HG02973 (cell line): ENCODE data around the gene PLOD1.
"Not testable (repeated sequence)": the region's sequence is repeated elsewhere in the genome, so short reads cannot be mapped to it uniquely, and the experiment has no call there.

Experiments
- ATAC-seq: cut with Tn5 transposase; IDR thresholded peaks from one replicate; pipeline ENCODE4 v1.9.1; 2021; ENCODE audit warnings: moderate library complexity; ENCODE audit not compliant: unreplicated experiment

PLOD1 gene

DNA sequence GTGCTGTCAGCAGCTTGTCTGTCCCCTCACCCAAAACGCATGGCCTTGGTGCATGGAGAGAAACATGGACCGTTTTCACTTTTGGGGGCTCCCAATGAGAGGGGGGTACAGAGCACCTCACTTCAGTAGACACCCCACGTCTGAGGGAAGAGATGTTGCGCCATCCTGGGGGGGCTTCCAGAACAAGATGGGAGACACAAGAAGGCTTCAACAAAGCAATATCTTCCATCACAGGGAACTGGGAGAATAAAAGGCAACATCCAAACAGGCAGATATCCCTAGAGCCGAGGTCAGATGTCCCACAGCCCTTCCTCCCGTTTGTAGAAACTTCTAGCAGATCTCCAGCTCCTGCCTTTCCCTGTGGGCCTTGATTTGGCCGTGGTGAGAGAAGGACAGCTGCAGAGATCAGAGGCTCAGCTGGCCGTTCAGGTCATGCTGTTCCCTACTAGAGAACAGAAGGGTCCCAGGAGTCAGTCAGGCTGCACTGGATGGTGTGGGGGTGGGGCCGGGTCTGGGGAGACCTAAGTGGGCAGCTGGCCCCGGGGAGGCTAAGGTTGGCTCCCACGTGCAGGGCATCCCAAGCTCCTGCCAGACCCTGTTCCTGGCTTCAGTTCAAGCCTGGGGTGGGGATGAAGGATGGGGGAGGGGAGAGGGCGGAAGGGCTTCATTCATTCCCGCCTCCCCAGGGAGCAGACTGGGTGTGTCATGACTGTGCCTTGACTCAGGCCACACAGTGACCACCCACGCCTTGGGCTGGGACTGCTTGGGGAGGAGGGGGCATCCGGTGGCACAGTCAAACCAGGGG is 4.4 kb downstream of the PLOD1 start:
- ATAC-seq, result no peak

DNA sequence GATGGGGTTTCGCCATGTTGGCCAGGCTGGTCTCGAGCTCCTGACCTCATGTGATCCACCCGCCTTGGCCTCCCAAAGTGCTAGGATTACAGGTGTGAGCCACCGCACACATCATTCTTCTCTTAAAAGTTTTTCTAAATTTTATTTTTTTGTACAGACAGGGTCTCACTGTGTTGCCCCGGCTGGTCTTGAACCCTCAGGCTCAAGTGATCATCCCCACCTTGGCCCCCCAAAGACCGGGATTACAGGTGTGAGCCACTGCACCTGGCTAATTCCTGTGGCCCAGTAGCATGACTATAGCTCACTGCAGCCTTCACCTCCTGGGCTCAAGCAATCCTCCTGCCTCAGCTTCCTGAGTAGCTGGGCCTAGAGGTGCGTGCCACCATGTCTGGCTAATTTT is 5.3 kb downstream of the PLOD1 start:
- ATAC-seq, result not testable (repeated sequence)

DNA sequence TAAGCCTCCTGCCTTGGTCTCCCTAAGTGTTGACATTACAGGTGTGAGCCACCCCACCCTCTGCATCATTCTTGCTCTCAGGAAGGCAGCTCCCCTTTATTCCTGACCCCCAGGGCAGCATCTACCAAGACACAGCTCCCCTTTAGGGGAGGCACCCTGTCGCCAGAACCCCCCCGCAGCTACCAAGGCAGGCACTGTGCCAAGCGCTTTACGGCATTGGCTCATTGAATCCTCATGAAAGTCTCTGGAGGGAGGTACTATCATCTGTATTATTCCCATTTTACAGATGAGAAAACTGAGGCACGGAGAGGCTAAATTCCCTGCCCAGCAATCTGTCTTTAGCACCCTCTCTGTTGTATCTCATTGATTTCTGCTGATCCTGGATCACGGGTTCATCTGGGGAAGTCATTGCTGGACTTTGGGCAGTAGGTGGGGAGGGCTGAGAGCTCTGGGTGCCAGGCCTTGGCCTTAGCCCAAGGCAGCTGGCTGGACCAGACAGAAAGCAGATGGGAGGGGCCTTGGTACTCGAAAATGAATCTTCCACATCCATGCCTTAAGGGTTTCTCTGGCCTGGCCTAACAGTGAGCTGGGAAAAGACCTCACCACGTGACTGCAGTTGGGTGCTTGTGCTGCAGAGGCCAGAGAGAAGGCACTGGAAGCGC is 5.9 kb downstream of the PLOD1 start:
- no peak for ATAC-seq

DNA sequence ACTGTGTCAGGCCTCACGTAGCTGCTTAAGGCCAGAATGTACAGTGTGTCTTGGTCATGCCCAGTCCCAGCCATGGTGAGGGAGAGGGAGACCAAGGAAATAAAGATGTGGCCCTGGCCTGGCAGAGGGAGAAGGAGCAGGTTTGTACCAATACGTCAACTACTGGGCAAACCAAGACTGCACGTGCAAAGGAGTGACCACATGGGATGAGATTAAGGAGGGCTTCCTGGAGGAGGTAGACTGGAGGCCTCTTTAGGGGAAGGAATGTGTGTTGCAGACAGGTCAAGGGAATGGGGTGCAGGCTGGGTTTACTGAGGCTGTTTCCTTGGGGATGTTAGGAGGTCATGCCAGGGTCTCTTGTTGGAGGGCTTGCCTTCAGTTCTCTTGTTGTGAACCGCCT is 7.8 kb downstream of the PLOD1 start:
- ATAC-seq, result no peak

DNA sequence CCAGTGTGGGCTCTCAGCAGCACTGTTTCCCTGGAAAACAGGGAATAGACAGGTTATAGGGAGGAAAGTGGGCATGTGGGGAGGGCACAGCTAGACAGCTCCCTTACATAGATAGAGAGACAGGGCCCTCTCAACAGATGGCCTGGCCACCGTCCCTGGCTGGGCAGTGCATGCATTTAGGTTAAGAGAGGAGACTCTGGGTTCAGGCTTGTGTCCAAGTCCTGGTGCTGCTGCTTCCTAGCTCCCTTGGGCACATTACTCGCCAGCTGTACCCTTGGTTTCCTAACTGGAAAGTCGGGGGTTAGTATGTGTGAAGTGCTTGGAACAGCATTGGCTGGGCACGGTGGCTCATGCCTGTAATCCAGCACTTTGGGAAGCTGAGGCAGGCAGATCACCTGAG is 9.1 kb downstream of the PLOD1 start:
- no peak for ATAC-seq

DNA sequence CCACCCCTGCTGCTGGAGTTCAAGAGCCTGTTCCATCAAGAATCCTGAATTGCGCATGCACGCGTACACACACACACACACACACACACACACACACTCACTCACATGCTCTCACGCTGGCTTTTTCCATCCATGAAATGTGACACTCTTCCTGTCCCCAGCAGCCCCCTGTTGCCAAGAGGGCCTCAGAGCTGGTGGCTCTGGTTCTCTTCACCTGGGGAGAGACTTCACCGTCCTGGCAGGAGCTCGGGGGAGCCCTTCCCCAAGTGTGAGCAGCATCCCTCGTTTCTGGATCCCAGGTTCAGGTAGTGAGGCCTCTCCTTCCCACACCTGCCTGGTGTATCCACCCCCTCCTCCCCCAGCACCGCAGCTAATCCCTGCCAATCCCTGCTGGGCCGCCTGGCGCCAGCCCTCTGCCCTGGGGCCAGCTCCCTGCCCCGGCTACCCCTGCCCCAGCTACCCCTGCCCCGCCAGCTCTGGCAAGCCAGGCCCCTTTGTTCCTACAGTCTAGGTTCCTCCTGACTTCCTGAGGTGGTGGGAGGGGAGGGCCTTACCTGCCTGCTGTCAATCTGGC is 9.9 kb downstream of the PLOD1 start:
- ATAC-seq, result no peak

DNA sequence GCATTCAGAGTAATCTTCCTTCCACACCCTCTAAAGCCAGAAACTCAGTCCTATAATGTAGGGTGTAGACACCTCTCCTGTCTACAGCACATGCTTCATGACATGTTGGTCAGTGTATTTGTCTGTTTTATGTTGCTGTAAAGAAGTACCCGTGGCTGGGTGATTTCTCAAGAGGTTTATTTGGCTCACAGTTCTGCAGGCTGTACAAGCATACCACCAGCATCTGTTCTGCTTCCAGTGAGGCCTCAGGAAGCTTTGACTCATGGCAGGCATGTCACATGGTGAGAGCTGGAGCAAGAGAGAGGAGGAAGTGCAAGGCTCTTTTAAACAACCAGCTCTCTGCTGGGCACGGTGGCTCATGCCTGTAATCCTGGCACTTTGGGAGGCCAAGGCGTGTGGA is 12.1 kb downstream of the PLOD1 start:
- ATAC-seq, result no peak

DNA sequence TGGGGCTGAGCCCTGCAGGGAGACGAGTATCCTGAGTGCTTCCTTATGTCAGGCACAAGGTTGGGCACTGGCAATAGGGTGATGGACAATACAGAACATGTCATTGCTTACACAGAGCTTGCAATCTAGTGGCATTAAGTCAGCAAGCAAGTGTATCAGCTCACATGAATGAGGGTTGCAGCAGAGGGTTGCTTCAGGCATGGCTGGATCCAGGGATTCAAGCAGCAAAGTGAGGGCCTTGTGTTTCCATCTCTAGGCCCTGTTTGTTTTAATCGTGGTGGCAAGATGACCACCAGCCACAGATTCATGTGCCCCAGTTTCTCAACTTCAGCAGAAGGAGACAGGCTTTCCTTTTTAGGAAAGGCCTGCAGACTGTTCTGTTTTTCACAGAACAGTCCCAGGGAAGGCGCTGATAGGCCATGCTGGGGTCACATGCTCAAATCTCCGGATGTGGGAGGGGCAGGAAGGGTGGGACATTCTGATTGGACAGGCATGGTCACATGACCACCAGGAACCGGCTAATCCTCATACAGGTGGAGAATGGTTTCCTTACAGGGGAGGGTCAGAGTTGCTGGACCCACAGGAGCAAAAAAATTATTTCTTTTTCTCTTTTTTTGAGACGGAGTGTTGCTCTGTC is 14.4 kb downstream of the PLOD1 start:
- ATAC-seq, result no peak

DNA sequence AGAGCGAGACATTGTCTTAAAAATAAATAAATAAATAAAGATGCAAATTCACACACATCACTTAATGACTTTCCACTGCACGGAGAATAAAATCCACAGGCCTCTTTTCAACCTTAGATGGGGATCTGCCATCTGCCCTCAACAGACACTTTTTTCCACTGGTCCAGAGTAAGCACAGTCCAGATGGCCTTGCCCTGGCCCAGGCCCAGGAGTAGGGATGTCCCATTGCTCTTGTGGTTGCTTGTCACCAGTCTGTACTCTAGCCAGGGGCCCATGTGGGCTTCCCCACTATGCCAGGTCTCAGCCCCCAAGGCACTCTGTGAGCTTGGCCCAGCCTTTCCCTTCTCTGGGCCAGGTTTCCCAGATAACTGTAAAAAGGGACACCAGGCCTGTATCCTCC is 17.4 kb downstream of the PLOD1 start:
- ATAC-seq, result no peak

DNA sequence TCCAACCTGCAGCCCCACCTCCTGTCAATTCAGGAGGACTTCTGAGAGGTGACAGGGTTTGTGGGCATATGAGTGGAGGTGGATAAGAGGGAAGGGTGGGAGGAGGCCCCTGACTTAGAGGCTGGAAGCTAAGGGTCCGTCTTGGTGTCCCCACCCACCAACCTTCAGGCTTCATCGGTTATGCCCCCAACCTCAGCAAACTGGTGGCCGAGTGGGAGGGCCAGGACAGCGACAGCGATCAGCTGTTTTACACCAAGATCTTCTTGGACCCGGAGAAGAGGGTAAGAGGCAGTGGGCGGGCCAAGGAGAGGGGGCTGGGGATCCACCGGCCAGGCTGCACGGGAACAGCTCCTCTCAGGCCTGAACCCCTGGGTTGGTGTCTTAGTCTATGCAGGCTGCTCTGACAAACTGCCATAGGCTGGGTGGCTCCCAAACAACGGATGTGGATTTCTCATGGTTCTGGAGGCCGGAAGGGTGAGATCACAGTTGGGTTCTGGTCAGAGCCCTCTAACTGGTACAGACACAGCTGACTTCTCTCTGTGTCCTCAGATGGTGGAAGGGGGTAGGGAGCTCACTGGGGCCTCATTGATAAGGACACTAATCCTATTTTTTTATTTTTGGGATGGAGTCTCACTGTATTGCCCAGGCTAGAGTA is 18.1 kb downstream of the PLOD1 start:
- no peak for ATAC-seq

DNA sequence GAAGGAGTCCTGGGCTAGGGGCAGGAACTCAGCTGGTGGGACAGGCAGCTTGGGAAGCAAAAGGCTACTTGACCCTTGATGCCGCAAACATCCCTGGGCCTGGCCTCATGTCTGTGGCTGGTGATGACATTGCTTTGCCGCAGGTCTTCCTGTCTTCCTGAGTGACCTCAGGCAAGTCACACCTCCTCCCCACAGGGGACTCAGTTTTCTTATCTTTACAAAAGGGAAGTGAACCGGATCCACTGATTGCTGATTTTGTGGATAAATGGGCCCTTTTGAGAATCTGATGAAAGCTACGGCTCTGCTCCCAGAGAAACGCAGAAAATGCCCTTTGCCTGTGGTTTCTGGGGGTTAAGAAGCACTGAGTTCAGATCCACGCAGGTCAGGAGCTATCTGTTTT is 20.7 kb downstream of the PLOD1 start:
- ATAC-seq, result no peak

DNA sequence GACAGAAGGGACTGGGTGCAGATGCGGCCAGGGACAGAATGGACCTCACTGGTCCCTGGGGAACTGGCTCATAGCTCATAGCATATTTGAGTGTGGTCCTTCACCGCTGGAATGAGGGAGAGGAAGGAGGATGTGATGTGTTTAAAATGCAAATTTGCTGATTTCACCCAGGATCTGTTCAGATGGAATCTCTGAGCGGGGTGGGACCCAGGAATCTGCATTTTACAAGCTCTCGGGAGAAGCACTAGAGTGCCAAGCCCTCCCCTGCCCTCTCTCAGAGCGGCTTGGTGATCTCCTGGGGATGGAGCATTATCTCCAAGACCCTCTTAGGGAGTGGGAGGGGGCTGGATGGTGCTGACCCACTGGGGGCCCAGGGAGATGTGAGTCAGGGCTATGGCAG is 22.9 kb downstream of the PLOD1 start:
- ATAC-seq, result no peak

DNA sequence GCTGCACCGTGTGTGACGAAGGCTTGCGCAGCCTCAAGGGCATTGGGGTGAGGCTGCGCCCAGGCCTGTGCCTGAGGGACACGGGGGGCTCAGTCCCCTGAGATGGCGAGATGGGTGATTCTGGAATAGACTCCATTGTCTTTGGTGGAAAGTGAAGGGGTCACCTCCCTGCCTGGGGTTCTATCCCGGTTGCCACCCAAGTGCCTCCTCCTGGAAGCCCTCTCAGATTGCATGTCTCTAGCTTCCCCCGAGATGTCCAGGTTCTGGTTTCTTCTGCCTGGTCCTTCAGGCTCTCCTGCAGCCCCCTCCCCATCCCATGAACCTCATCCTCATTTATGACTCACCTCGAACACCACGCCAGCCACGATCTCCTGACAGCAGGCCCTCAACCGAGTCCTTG is 23.4 kb downstream of the PLOD1 start:
- no peak for ATAC-seq

DNA sequence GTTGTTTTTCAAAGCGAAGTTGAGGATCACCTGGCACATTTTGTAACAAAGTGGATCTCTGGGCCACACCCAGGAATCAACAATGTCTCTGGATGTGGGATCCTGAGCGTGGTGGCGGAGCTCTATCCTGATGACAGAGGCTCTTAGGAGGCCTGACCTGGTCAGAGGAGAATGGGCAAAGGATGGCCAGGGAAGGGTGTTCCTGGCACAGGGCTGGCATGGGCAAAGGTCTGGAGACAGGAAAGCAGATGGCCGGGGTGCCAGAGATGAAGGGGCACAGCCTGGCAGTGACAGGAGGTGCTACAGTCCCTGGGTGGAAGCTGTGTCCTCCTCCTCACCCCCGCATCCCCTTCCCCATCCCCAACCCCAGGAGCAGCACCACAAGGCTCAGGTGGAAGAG is 25.8 kb downstream of the PLOD1 start:
- ATAC-seq, result no peak

DNA sequence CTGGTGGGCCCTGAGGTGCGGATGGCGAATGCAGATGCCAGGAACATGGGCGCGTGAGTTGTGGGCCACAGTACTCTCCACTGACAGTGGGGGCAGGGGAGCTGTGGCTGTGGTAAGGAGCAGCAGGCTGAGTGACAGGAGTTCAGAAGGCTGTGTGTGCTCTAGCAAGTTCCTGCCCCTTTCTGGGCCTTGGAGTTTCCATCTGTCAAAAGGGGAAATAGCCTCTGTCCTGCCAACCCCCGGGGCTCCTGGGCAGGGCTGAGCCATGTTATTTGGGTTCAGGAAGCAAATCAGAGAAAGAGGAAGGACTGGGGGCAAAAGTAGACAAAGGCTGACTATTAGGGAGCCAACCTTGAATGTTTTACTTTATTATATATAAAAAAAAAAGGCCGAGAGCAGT is 26.2 kb downstream of the PLOD1 start:
- no peak for ATAC-seq

DNA sequence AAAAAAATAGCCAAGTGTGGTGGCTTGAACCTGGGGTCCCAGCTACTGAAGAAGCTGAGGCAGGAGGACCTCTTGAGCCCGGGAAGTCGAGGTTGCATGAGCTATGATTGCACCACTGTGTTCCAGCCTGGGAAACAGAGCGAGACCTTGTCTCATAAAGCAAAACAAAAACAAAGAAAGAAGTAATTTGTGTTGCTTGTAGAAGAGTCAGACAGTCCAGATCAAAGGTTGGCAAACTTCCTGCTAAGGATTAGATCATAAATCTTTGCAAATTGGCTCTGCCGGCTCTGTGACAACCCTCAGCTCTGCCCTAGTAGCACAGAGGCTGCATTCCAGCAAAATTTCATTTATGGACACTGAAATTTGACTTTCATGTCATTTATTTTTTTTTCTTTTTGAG is 26.7 kb downstream of the PLOD1 start:
- ATAC-seq, result no peak

DNA sequence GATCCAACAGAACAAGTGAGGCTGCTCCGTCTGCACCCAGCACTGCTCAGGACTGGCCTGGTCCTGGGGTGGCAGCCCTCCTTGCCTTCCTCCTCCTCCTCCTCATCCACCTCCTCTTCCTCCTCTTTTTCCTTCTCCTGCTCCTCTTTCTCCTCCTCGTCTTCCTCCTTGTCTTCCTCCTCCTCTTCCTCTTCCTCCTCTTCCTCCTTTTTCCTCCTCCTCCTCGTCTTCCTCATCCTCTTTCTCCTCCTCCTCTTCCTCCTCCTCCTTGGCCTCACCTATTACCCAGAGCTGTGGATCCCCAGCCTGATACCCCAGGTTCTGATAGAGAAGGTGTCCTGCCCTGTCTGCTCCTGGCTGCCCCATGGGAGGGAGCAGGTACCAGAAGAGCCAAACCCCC is 29.1 kb downstream of the PLOD1 start:
- ATAC-seq, result no peak

DNA sequence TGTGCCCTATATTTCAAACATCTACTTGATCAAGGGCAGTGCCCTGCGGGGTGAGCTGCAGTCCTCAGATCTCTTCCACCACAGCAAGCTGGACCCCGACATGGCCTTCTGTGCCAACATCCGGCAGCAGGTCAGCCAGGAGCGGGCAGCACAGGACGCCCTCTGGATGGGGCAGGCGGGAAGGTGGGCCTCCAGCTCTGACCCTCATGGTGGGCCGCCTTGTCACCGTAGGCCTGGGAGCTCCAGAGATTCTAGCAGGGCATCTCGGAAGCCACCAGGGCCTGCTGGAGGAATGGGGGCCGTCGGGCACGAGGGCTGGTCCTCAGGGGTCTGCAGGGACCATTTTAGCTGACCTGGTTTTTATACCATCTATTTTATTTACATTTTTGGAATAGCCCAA is 30.1 kb downstream of the PLOD1 start:
- no peak for ATAC-seq

DNA sequence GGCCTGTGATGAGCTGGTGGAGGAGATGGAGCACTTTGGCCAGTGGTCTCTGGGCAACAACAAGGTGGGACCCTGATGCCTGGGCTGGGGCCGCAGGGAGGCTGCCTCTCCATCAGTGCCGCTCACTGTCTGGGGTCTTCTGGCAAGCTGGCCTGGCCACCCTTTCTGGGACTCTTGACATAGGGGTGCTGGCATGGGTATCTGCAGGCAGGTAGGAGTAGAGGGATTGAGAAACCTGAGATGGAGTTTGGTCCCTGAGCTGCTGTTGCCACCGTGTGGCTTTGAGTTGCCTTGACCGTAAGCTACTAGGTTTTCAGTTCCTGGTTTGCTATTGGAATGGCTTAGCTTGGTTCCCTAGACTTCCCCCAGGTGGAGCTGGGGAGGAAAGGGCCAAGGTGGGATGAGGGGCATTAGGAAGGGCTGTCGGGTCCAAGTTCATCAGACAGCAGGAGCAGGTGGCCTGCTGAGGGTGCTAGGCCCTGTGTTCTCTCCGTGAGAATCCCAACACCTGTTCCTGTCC is 32.6 kb downstream of the PLOD1 start:
- no peak for ATAC-seq

DNA sequence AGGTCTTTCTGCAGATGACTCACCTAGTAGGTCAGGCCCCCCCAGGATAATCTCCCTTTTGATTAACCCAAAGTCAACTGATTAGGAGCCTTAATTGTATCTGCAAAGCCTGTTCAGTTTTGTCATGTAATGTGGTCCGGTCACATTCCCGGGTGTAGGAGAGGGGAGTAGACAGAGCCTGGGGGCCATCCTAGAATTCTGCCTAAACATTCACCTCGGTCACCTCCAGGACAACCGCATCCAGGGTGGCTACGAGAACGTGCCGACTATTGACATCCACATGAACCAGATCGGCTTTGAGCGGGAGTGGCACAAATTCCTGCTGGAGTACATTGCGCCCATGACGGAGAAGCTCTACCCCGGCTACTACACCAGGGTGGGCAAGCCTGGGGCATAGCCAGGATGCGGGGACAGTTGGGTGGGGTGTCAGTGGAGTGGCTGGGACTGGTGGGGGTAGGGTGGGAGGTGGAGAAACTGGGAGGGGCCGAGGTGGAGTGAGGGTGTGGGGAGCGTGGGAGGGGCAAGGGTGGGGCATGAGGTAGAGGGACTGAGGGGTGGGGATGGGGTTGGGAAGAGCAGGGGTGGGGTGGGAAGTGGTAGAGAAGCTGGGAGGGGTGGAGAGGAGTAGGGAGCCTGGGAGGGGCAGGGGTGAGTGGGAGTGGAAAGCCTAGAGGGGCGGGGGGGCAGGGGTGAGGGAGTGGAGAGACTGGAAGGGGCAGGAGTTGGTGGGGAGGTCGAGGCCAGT is 36.1 kb downstream of the PLOD1 start:
- no peak for ATAC-seq
